SKM-1 treated with dmso at 0.1 percent for 144 hours (cell line): ENCODE data around the gene OGN.

ENCODE experiments used
- DNase-seq: peaks from one replicate; lab custom pipeline; 2025; ENCODE audit not compliant: unreplicated experiment; lab: John Stamatoyannopoulos, UW

The OGN gene

GRCh38 chr9:92406477-92406876 is 2.1 kb upstream of the OGN start:
- peak; percentile 43 for DNase-seq

- no peak for DNase-seq
Measured at GRCh38 chr9:92405818-92406217, 1.4 kb upstream of the OGN start.

- DNase-seq, result no peak
Measured at GRCh38 chr9:92402826-92403745, 1.3 kb downstream of the OGN start.

GRCh38 chr9:92402360-92402759 is 2.0 kb downstream of the OGN start:
- DNase-seq, result no peak

- no peak for DNase-seq
Measured at GRCh38 chr9:92397853-92398252, 6.5 kb downstream of the OGN start.

- DNase-seq, result no peak
Measured at GRCh38 chr9:92395617-92396016, 8.8 kb downstream of the OGN start.

- no peak for DNase-seq
Measured at GRCh38 chr9:92393686-92394085, 10.7 kb downstream of the OGN start.

GRCh38 chr9:92392690-92393089 is 11.7 kb downstream of the OGN start:
- DNase-seq, result no peak

GRCh38 chr9:92385953-92386352 is 18.4 kb downstream of the OGN start:
- no peak for DNase-seq

- DNase-seq, result no peak
Measured at GRCh38 chr9:92385477-92385876, 18.9 kb downstream of the OGN start.

- DNase-seq, result no peak
Measured at GRCh38 chr9:92385001-92385400, 19.4 kb downstream of the OGN start.

GRCh38 chr9:92384375-92384774 is 20.0 kb downstream of the OGN start:
- DNase-seq, result no peak

GRCh38 chr9:92381775-92382174 is 22.6 kb downstream of the OGN start:
- no peak for DNase-seq

GRCh38 chr9:92380603-92381002 is 23.8 kb downstream of the OGN start:
- no peak for DNase-seq

- no peak for DNase-seq
Measured at GRCh38 chr9:92378865-92379560, 25.4 kb downstream of the OGN start.

GRCh38 chr9:92377876-92378275 is 26.5 kb downstream of the OGN start:
- DNase-seq, result no peak

- no peak for DNase-seq
Measured at GRCh38 chr9:92373167-92373566, 31.2 kb downstream of the OGN start.

GRCh38 chr9:92369075-92369474 is 35.3 kb downstream of the OGN start:
- no peak for DNase-seq

- no peak for DNase-seq
Measured at GRCh38 chr9:92360083-92360482, 44.3 kb downstream of the OGN start.

- DNase-seq, result no peak
Measured at GRCh38 chr9:92359394-92359995, 44.9 kb downstream of the OGN start.

GRCh38 chr9:92353051-92353450 is 51.3 kb downstream of the OGN start:
- no peak for DNase-seq

- no peak for DNase-seq
Measured at GRCh38 chr9:92350740-92351133, 53.6 kb downstream of the OGN start.
